Measurements from ENCODE around the gene TNFRSF12A.

- TF ChIP-seq, protein P1, sequence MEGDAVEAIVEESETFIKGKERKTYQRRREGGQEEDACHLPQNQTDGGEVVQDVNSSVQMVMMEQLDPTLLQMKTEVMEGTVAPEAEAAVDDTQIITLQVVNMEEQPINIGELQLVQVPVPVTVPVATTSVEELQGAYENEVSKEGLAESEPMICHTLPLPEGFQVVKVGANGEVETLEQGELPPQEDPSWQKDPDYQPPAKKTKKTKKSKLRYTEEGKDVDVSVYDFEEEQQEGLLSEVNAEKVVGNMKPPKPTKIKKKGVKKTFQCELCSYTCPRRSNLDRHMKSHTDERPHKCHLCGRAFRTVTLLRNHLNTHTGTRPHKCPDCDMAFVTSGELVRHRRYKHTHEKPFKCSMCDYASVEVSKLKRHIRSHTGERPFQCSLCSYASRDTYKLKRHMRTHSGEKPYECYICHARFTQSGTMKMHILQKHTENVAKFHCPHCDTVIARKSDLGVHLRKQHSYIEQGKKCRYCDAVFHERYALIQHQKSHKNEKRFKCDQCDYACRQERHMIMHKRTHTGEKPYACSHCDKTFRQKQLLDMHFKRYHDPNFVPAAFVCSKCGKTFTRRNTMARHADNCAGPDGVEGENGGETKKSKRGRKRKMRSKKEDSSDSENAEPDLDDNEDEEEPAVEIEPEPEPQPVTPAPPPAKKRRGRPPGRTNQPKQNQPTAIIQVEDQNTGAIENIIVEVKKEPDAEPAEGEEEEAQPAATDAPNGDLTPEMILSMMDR (IDR thresholded peaks at IDR 0.05): no peak
- no peak for TF ChIP-seq POLR2A (IDR thresholded peaks at IDR 0.05)
Measured at GRCh38 chr16:3020604-3021448, 658 bp downstream of the TNFRSF12A start.
